HepG2 (cell line): ENCODE data around the gene MEA1. TPM values are rescaled to one million over a fixed set of nuclear protein-coding genes. Genes with fewer than 3 reads are reported as not detected.

Experiments used
- ATAC-seq: fragments of 200-7000 bp; cut with Tn5 transposase; 3 replicates; pipeline ENCODE4 v1.9.1; 2020; ENCODE audit warnings: mild to moderate bottlenecking, moderate library complexity
- BruUV-seq: library from RNA; stranded (reverse); fragments of 400-500 nt; replicated peaks from 2 replicates; lab custom pipeline; 2021; lab: Mats Ljungman, UMichigan
- CTCF ChIA-PET: fragments of 300-600 bp; formaldehyde crosslinking; extraction: SDS; loops from one replicate; lab custom pipeline; 2021; ENCODE audit warnings: low total read pairs, inconsistent platforms, low intra/inter-chr PET ratio; lab: Yijun Ruan, JAX
- POLR2A ChIA-PET: fragments of 350-600 bp; sonication (Branson Sonifier 250); formaldehyde crosslinking; loops from one replicate; lab custom pipeline; 2020; ENCODE audit warnings: antibody characterized with exemption, inconsistent platforms; lab: Yijun Ruan, JAX
- DNase-seq: peaks from one replicate; pipeline ENCODE4 v3.0.0-alpha.2; 2015; ENCODE audit warnings: low spot score
- FAIRE-seq: peaks from 3 replicates; lab custom pipeline; 2011; peaks lifted over from hg19 to GRCh38; lab: Jason Lieb, UNC
- H2AFZ ChIP-seq: one replicate; pipeline ENCODE4 v1.6.1; 2011; ENCODE audit warnings: low read length, inconsistent platforms
- H3K27ac ChIP-seq: fragments of 300-600 bp; 3 replicates; pipeline ENCODE4 v1.8.0; 2011; ENCODE audit warnings: mixed run types, mild to moderate bottlenecking, mixed read lengths, low read length, inconsistent platforms; ENCODE audit not compliant: insufficient read depth; ENCODE audit errors: extremely low read length
- H3K27me3 ChIP-seq, 2 experiments: fragments of 200-600 bp in 1 of 2; 2 replicates in 1 of 2; 3 replicates in 1 of 2; pipeline versions ENCODE4 v1.6.0 to v1.8.0; 2011; ENCODE audit warnings: low read length in 2 of 2, mild to moderate bottlenecking in 2 of 2, moderate library complexity in 2 of 2, inconsistent platforms in 1 of 2; ENCODE audit not compliant: insufficient read depth in 2 of 2, control insufficient read depth in 1 of 2
- H3K36me3 ChIP-seq, 2 experiments: fragments of 200-600 bp in 1 of 2; replicated peaks in 1 of 2; 2 replicates in 1 of 2; 3 replicates in 1 of 2; pipeline versions ENCODE4 v1.5.1 to v1.8.0; 2011; ENCODE audit warnings: low read length in 2 of 2, inconsistent platforms in 1 of 2; ENCODE audit not compliant: insufficient read depth in 2 of 2, control insufficient read depth in 1 of 2
- H3K4me1 ChIP-seq: 2 replicates; pipeline ENCODE4 v1.5.1; 2012; ENCODE audit warnings: low read length, inconsistent platforms; ENCODE audit not compliant: insufficient read depth
- H3K4me2 ChIP-seq: 2 replicates; pipeline ENCODE4 v1.6.0; 2011; ENCODE audit warnings: low read depth, low read length, inconsistent platforms
- H3K4me3 ChIP-seq, 3 experiments: fragments of 200-600 bp in 1 of 3; sonication (generic), shearing (Covaris generic) in 1 of 3; replicated peaks in 1 of 3; 2 replicates each; pipeline ENCODE4 v1.5.1; 2011 to 2016; ENCODE audit warnings: low read length in 3 of 3, inconsistent platforms in 2 of 3, low read depth in 2 of 3, mild to moderate bottlenecking in 2 of 3, control low read depth in 1 of 3, mixed read lengths in 1 of 3; ENCODE audit not compliant: insufficient read depth in 1 of 3
- H3K79me2 ChIP-seq: one replicate; pipeline ENCODE4 v1.6.1; 2011; ENCODE audit warnings: low read length, inconsistent platforms; ENCODE audit not compliant: insufficient read depth
- H3K9ac ChIP-seq: 2 replicates; pipeline ENCODE4 v1.6.0; 2011; ENCODE audit warnings: mild to moderate bottlenecking, low read depth, low read length, inconsistent platforms; ENCODE audit not compliant: insufficient read depth
- H3K9me3 ChIP-seq: 2 replicates; pipeline ENCODE4 v1.5.1; 2012; ENCODE audit warnings: mild to moderate bottlenecking, low read length
- H4K20me1 ChIP-seq: 2 replicates; pipeline ENCODE4 v1.6.0; 2011; ENCODE audit warnings: inconsistent platforms, mild to moderate bottlenecking, low read length, moderate library complexity; ENCODE audit not compliant: insufficient read depth
- AHR ChIP-seq: IDR thresholded peaks from 2 replicates; pipeline ENCODE4 v1.6.1; 2018; ENCODE audit warnings: missing genetic modification reagents, missing compliant biosample characterization
- ATF7 ChIP-seq, 2 experiments: fragments of 450-650 bp in 1 of 2; sonication (generic) in 1 of 2; formaldehyde crosslinking in 1 of 2; IDR thresholded peaks; 2 replicates each; pipeline versions ENCODE4 v1.4.0 to v1.6.1; 2016 to 2020; ENCODE audit warnings: antibody characterized with exemption in 1 of 2, mild to moderate bottlenecking in 1 of 2, missing genetic modification reagents in 1 of 2
- EEA1 ChIP-seq: sonication (generic); formaldehyde crosslinking; IDR thresholded peaks from 2 replicates; pipeline ENCODE4 v1.5.1; 2020; ENCODE audit warnings: mild to moderate bottlenecking, missing genetic modification reagents, borderline replicate concordance
- FOXC1 ChIP-seq: sonication (generic); formaldehyde crosslinking; IDR thresholded peaks from 2 replicates; pipeline ENCODE4 v1.8.0; 2022; ENCODE audit warnings: mild to moderate bottlenecking, missing genetic modification reagents, borderline replicate concordance
- FOXO4 ChIP-seq: sonication (generic); formaldehyde crosslinking; conservative IDR thresholded peaks from 2 replicates; pipeline ENCODE4 v1.8.1; 2023; ENCODE audit warnings: missing genetic modification reagents
- HNRNPK ChIP-seq: fragments of 200-400 bp; formaldehyde crosslinking; IDR thresholded peaks from 2 replicates; pipeline ENCODE4 v1.6.1; 2018; ENCODE audit warnings: low read length, low read depth, moderate library complexity, mild to moderate bottlenecking; ENCODE audit not compliant: poor library complexity, severe bottlenecking
- MTF2 ChIP-seq: sonication (generic); formaldehyde crosslinking; IDR thresholded peaks from 2 replicates; pipeline ENCODE4 v1.5.0; 2020; ENCODE audit warnings: missing genetic modification reagents, borderline replicate concordance
- NRL ChIP-seq: sonication (generic); formaldehyde crosslinking; IDR thresholded peaks from 2 replicates; pipeline ENCODE4 v1.5.0; 2020; ENCODE audit warnings: missing genetic modification reagents, mild to moderate bottlenecking, moderate library complexity, borderline replicate concordance
- PCBP1 ChIP-seq: fragments of 200-400 bp; formaldehyde crosslinking; IDR thresholded peaks from 2 replicates; pipeline ENCODE4 v1.6.1; 2017; ENCODE audit warnings: mild to moderate bottlenecking, low read depth, low read length, borderline replicate concordance
- PHF21A ChIP-seq: sonication (generic); formaldehyde crosslinking; IDR thresholded peaks from 2 replicates; pipeline ENCODE4 v1.5.0; 2020; ENCODE audit warnings: mild to moderate bottlenecking, missing genetic modification reagents
- RBM39 ChIP-seq: fragments of 200-400 bp; formaldehyde crosslinking; IDR thresholded peaks from one replicate; pipeline ENCODE4 v1.6.1; 2018; ENCODE audit warnings: antibody characterized with exemption, mild to moderate bottlenecking, low read depth, low read length; ENCODE audit not compliant: poor library complexity, severe bottlenecking
- SOX5 ChIP-seq: IDR thresholded peaks from 2 replicates; pipeline ENCODE4 v1.6.1; 2016; ENCODE audit warnings: borderline replicate concordance
- USF2 ChIP-seq, 2 experiments: sonication (generic) in 1 of 2; formaldehyde crosslinking in 1 of 2; IDR thresholded peaks; 2 replicates each; pipeline versions ENCODE4 v1.5.1 to v1.6.1; 2011 to 2020; ENCODE audit warnings: borderline replicate concordance in 1 of 2, low read depth in 1 of 2, low read length in 1 of 2, mild to moderate bottlenecking in 1 of 2, missing genetic modification reagents in 1 of 2, moderate library complexity in 1 of 2
- ZMYM4 ChIP-seq: sonication (generic); formaldehyde crosslinking; IDR thresholded peaks from 2 replicates; pipeline ENCODE4 v1.8.1; 2023; ENCODE audit warnings: mild to moderate bottlenecking, missing genetic modification reagents
- ZNF180 ChIP-seq: sonication (generic); formaldehyde crosslinking; IDR thresholded peaks from 2 replicates; pipeline ENCODE4 v1.4.0; 2020; ENCODE audit warnings: low read depth, missing genetic modification reagents, borderline replicate concordance
- ZNF672 ChIP-seq: sonication (generic); formaldehyde crosslinking; IDR thresholded peaks from 2 replicates; pipeline ENCODE4 v1.8.1; 2022; ENCODE audit warnings: missing genetic modification reagents
- ZNF841 ChIP-seq: sonication (generic); formaldehyde crosslinking; IDR thresholded peaks from 2 replicates; pipeline ENCODE4 v1.8.1; 2023; ENCODE audit warnings: missing genetic modification reagents, borderline replicate concordance
- WGBS: methylation state at CpG from one replicate; pipeline ENCODE4 v1.1.6; 2017; ENCODE audit warnings: low lambda C conversion rate; 5-methylcytosine and 5-hydroxymethylcytosine counted together
- in situ Hi-C: cut with HindIII; loops from 2 replicates; pipeline ENCODE4 v1.10.0; 2017; ENCODE audit warnings: low pct_unique_long_range_greater_than_20kb; ENCODE audit not compliant: extremely low pct_ligation_motif_present
- intact Hi-C: fragments of 100-400 bp; cut with micrococcal nuclease; formaldehyde crosslinking; loops from one replicate; pipeline ENCODE4 v1.10.0; 2022; ENCODE audit not compliant: unreplicated experiment
- polyA plus RNA-seq, 8 experiments: library from polyadenylated mRNA; depleted of rRNA in 3 of 8; stranded (reverse) in 7 of 8; unstranded in 1 of 8; fragments of >200 nt; fragmentation: Illumina TruSeq in 4 of 8; extraction: Trizol in 4 of 8; gene quantifications; 2 replicates each; pipeline versions ENCODE4 v1.2.1 to v1.2.3, GENCODE V29; 2011 to 2016; ENCODE audit warnings: low read depth in 4 of 8, missing spikeins in 1 of 8, mixed read lengths in 1 of 8; ENCODE audit not compliant: insufficient read depth in 1 of 8
- total RNA-seq, 5 experiments: library from RNA; depleted of rRNA; stranded (reverse); fragments of >200 nt; fragmentation: Illumina TruSeq; extraction: Trizol; gene quantifications; 2 replicates each; pipeline ENCODE4 v1.2.3, GENCODE V29; 2016; ENCODE audit warnings: low read depth in 1 of 5

Gene MEA1
- total and polyA plus RNA-seq, 2 of the 13 experiments (the other 11 are each of a cell fraction or from before 2014, with no cell fraction given), result 75.6 to 86.2 TPM

GRCh38 chr6:42963179-42963854 lies 50.4 kb downstream of the MEA1 start:
- H3K4me1 ChIP-seq, result peaks cover 33% of the 10 kb centered on the region
- H3K27ac ChIP-seq, result no peak overlapping the region
- H3K4me2 ChIP-seq, result no peak overlapping the region
- no peak overlapping the region for H2AFZ ChIP-seq
- DNase-seq (no peak), FAIRE-seq (no peak), ATAC-seq (no peak; the same call in 2 of the 3 replicates)
- no peaks in the 10 kb centered on the region for H3K9me3 ChIP-seq
- no peaks in the 10 kb centered on the region for H3K79me2 ChIP-seq
- no peaks in the 10 kb centered on the region; a peak in 1 of 5 replicates for H3K27me3 ChIP-seq
- H3K36me3 ChIP-seq, result 0 out of 5 replicates have a peak, but pooled peaks cover 0 to 1% of the 10 kb centered on the region in 2 experiments
- H4K20me1 ChIP-seq, result no peaks in the 10 kb centered on the region
- no peak overlapping the region for H3K9ac ChIP-seq
- in situ Hi-C loops (no loop called here), intact Hi-C loops (loop anchor here (5.0 kb wide), 1 partner anchor 49 kb away; the partner anchor contains the start of genes KLHDC3 and MEA1)
- no peak overlapping the region for H3K4me3 ChIP-seq
- BruUV-seq, result no TSS peak
- POLR2A ChIA-PET, result interaction anchor here (2.5 kb wide), 1 partner anchor 21 kb away, joined by 13 read pairs; the partner anchor contains the start of gene PPP2R5D
- CTCF ChIA-PET, result interaction anchor here (1.0 kb wide), 1 partner anchor 181 kb away, joined by 3 read pairs; no protein-coding TSS in a partner anchor
- WGBS, result 83% methylated on average over 9 of the region's 12 CpGs
- TF ChIP-seq ZMYM4 (CRISPR knock-in tag), result 0 out of 2 replicates have a peak, but pooled peaks have one; percentile 32
- TF ChIP-seq PHF21A (CRISPR knock-in tag), result no peak
- peak; percentile 37 for TF ChIP-seq HNRNPK
- TF ChIP-seq EEA1 (CRISPR knock-in tag), result no peak
- TF ChIP-seq ZNF180 (CRISPR knock-in tag), result no peak
- TF ChIP-seq FOXO4 (CRISPR knock-in tag), result 0 out of 2 replicates have a peak, but pooled peaks have one; percentile 87
- TF ChIP-seq PCBP1, result peak; percentile 74; the same call in 1 of the 2 replicates
- no peak for TF ChIP-seq USF2 (IDR thresholded peaks at IDR 0.05; ENCODE audit: low read depth, low read length)
- TF ChIP-seq USF2 (CRISPR knock-in tag; IDR thresholded peaks at IDR 0.05; ENCODE audit: borderline replicate concordance), result no peak
- 0 out of 2 replicates have a peak, but pooled peaks have one; percentile 19 for TF ChIP-seq FOXC1 (CRISPR knock-in tag)
- no peak for TF ChIP-seq ZNF841 (CRISPR knock-in tag)
- TF ChIP-seq AHR (CRISPR knock-in tag), result 0 out of 2 replicates have a peak, but pooled peaks have one; percentile 14
- no peak for TF ChIP-seq ZNF672 (CRISPR knock-in tag)
- TF ChIP-seq RBM39, result no peak
- TF ChIP-seq NRL (CRISPR knock-in tag), result no peak
- TF ChIP-seq MTF2 (CRISPR knock-in tag), result 0 out of 2 replicates have a peak, but pooled peaks have one; percentile 40
- TF ChIP-seq SOX5 (CRISPR knock-in tag), result no peak
- no peak for TF ChIP-seq ATF7 (IDR thresholded peaks at IDR 0.05)
- TF ChIP-seq ATF7 (CRISPR knock-in tag; IDR thresholded peaks at IDR 0.05), result 0 out of 2 replicates have a peak, but pooled peaks have one; percentile 6
